HG03558 (cell line): ENCODE measurements around the gene HERC5.
"Not testable (repeated sequence)": the region's sequence is repeated elsewhere in the genome, so short reads cannot be mapped to it uniquely, and the experiment has no call there.

ENCODE experiments used
- ATAC-seq: cut with Tn5 transposase; IDR thresholded peaks from one replicate; pipeline ENCODE4 v1.9.1; 2021; ENCODE audit warnings: moderate number of reproducible peaks; ENCODE audit not compliant: unreplicated experiment; ENCODE audit errors: extremely low read depth

Gene HERC5

GRCh38 chr4:88447371-88448095 is 9.4 kb upstream of the HERC5 start:
- no peak for ATAC-seq

GRCh38 chr4:88448211-88448765 is 8.6 kb upstream of the HERC5 start:
- ATAC-seq, result not testable (repeated sequence)

GRCh38 chr4:88448889-88449288 is 8.0 kb upstream of the HERC5 start:
- ATAC-seq, result no peak

GRCh38 chr4:88449290-88449689 is 7.6 kb upstream of the HERC5 start:
- ATAC-seq, result no peak

GRCh38 chr4:88451205-88451604 is 5.7 kb upstream of the HERC5 start:
- no peak for ATAC-seq

- no peak for ATAC-seq
Observed at GRCh38 chr4:88452912-88453311, 4.0 kb upstream of the HERC5 start.

GRCh38 chr4:88457307-88458103 is 586 bp downstream of the HERC5 start:
- ATAC-seq, result peak; percentile 31

- ATAC-seq, result no peak
Observed at GRCh38 chr4:88458104-88458740, 1.3 kb downstream of the HERC5 start.

- no peak for ATAC-seq
Observed at GRCh38 chr4:88465653-88466192, 8.8 kb downstream of the HERC5 start.

GRCh38 chr4:88467392-88467791 is 10.5 kb downstream of the HERC5 start:
- no peak for ATAC-seq

- ATAC-seq, result no peak
Observed at GRCh38 chr4:88477229-88477860, 20.4 kb downstream of the HERC5 start.

GRCh38 chr4:88478247-88478646 is 21.3 kb downstream of the HERC5 start:
- no peak for ATAC-seq

- ATAC-seq, result no peak
Observed at GRCh38 chr4:88481537-88481936, 24.6 kb downstream of the HERC5 start.

- ATAC-seq, result no peak
Observed at GRCh38 chr4:88489100-88489761, 32.3 kb downstream of the HERC5 start.

- no peak for ATAC-seq
Observed at GRCh38 chr4:88497859-88498409, 41.0 kb downstream of the HERC5 start.

GRCh38 chr4:88503344-88503743 is 46.4 kb downstream of the HERC5 start:
- ATAC-seq, result no peak

- ATAC-seq, result no peak
Observed at GRCh38 chr4:88511236-88511635, 54.3 kb downstream of the HERC5 start.

GRCh38 chr4:88514557-88515511 is 57.9 kb downstream of the HERC5 start:
- ATAC-seq, result no peak
